LHCN-M2 (cell line): ENCODE measurements around the gene SNAP47. TPM values are rescaled to one million over a fixed set of nuclear protein-coding genes. Genes with fewer than 3 reads are reported as not detected.

Experiments
- DNase-seq: peaks from one replicate; pipeline ENCODE4 v3.0.0-alpha.2; 2012; ENCODE audit warnings: low read depth
- total RNA-seq: library from RNA; depleted of rRNA; stranded (reverse); fragments of >200 nt; gene quantifications from 2 replicates; pipeline ENCODE4 v1.2.3, GENCODE V29; 2014

Gene SNAP47
- total RNA-seq, 1 experiment from 2014 or later: 48.5 TPM

DNA sequence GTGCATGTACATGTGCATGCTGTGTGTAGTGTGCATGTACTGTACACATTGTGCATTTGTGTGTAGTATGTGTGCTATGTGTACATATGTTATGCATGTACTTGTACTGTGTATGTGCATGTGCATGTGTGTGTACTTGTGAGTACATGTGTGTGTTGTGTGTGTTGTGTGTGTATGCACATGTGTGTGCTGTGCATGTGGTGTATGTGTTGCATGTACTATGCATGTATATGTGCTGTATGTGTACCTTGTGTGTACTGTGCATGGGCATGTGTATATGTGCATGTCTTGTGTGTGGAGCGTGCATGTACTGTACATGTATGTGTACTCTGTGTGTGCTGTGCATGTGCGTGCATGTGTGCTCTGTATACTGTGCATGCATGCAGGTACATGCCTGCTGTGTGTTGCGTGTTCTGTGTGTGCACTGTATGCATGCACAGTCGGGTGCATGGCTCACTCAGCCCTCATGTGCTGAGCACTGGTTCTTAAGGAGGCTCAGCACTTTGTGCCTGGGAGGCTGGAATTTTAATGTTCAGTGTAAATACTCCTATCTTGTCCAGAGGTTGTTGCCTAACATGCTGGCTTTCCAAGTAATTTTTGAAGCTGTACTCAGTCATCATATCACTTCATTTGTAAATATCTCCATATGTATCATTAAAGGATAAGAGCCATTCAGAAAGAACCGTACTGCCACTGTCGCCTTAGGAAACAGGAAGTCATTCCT, 32.3 kb downstream of the SNAP47 start:
- no peak for DNase-seq

DNA sequence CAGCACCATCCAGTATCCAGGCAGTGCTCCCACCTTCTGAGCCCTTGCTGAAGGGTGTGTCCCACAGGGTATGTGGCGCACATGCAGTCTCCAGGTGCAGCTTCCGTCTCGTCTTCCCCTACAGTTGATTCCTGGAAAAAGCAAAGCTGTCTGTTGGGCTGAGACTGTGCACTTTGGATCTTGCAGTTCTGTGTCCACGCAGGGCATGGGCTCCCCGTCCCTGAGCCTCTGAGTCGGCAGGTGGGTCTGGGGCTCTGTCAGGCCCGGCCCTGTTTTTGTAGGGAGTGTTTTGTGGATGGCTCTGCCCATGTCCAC, 32.8 kb downstream of the SNAP47 start:
- DNase-seq: no peak

DNA sequence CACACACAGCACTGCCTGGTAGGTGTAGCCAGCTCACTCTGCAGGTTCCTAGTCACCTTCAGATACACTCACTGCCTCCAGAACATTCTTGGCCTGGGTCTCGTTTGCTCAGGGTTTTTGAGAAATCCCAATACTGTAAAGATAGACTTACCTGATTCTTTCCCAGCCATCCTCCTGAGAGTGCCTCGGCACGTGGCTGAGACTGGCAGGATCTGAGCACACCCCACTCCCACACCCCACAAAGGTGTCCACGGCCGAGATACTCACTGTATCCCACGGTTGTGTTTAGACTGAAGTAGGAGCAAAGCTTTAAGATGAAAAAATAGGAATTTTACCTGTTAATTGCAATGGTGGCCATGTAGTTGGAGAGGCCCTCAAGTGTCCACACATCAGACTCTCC, 33.4 kb downstream of the SNAP47 start:
- DNase-seq: no peak

DNA sequence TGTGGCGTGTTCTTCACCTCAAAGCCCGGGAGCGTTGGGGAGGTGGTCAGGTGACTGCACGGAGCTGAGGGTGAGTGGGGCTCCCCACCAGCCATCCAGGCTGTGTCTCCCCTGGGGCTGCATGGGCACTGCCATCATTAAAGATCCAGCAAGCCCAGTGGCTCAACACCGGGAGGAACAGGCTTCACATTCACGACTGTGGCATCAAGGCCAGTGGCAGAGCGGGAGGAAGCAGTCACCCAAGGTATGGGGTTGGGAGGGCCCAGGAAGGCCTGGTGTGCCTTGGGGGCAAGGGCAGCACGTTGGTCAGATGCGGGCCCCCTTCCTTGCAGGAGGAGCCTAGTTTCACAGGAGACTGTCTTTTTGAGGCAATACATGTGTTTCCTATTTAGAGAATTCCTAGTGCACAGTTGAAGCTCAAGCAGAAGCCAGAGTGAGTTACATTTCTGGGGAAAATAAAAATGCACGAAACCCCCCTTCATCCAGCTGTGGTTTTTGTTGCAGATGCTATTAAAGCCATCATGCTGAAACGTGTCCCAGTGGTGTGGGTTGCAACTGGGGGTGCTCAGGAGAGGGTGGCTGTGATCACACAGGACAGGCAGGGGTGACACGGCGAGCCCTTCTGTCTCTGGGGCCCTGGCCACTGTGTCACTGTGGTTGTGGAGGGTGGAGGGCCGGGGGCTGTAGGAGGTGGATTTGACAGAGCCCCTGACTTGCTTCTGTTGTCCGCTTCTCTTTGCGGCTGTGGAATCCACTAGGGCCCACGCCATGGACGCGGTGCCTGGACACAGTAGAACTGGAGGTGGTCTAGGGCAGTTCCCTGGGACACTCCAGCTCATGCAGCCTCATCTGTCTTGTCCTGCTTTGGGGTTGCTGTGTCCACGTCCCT, 34.1 kb downstream of the SNAP47 start:
- DNase-seq: no peak

DNA sequence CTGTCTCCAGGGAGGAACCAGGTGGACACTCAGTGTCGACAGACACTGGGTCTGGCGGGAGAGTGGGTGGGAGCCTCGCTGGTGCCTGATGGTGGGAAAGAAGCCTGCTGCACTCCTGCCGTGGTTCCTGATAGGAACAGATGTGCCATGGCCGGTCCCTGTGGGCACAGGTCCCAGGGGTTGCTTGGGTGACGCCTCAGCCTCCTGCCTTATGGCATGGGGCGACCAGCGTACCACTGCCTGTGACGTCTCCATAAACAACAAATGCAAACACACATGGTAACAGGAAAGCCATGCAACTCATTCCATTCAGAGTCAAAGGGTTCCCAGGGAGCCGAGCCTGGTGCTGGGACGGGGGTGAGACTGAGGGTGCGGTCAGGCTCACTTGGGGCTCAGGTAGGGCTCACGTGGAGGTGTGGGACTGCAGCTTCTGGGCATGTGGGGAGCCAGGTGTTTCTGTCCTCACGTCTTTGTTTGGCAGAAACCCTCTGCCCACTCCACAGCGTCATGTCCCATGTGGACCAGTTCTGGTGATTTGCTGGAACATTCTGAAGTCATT, 34.8 kb downstream of the SNAP47 start:
- no peak for DNase-seq

DNA sequence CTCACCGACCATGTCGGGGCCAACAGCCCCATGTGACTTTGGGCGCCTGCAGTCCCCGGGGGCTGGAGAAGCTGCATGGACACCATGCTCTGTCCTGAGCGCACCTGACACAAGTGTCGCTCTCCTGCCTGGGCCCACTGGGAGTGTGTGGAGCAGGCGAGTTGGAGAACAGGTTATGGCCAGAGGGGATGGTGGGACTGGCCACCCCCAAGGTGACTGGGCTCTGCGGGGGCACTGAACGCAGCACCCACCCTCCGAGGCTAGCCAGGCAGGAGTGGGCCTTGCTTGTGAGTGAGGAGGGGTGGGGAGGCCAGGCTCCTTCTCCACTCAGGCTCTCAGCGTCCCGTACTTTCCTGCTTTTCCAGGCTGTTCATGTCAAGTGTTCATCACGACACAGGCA, 35.6 kb downstream of the SNAP47 start:
- no peak for DNase-seq

DNA sequence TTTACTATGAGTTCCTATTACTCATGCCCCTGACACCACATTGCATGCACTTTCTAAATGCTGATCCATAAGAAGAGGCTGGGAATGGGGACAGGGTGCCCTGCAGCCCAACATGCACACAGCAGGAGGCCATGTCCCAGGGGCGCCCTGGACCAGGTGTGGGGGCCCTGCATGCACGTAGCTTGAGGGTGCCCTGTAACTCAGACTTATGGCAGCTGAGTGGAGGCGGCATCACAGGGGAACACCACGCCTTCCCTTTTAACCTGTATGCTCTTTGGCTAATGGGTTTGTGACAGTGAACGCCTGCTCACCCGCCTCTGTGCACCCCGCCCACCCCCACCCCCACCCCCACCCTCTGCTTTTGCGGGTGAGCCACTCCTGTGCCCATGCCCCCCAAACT, 36.1 kb downstream of the SNAP47 start:
- DNase-seq: no peak

DNA sequence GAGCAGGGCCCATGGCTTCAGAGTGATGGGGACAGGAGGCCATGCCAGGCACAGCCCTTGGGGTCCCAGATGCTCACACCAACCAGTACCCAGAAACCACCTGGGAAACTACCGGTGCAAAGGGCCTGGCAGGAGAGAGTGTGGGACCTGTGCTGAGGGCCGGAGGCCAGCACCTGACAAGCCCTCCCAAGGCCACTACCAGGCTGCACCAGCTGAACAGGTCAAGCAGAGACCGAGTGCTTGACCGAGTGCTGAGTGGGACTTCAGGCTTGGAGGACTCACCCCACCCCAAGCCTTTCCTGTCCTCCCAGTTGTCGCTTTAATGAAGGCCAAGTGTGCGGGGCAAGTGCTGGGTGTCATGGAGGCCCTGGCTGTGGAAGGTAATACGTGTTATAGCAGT, 36.5 kb downstream of the SNAP47 start:
- DNase-seq: no peak

DNA sequence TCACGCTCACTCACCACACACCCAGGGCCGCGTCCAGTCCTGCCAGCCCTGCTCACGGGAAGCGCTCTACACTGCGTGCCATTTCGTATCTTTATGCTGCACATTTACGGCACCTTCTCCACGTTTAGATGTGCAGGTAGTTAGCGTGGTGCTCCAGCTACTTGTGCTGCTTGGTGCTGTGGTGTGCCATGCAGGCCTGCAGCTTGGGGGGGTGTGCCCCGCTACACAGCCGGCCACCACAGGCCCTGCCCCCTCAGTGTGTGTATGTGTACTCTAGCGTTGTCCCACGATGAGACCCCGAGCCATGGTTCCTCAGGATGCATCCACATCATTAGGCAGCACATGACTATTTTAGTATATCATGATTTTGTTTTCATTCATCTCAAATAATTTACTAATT, 38.3 kb downstream of the SNAP47 start:
- no peak for DNase-seq

DNA sequence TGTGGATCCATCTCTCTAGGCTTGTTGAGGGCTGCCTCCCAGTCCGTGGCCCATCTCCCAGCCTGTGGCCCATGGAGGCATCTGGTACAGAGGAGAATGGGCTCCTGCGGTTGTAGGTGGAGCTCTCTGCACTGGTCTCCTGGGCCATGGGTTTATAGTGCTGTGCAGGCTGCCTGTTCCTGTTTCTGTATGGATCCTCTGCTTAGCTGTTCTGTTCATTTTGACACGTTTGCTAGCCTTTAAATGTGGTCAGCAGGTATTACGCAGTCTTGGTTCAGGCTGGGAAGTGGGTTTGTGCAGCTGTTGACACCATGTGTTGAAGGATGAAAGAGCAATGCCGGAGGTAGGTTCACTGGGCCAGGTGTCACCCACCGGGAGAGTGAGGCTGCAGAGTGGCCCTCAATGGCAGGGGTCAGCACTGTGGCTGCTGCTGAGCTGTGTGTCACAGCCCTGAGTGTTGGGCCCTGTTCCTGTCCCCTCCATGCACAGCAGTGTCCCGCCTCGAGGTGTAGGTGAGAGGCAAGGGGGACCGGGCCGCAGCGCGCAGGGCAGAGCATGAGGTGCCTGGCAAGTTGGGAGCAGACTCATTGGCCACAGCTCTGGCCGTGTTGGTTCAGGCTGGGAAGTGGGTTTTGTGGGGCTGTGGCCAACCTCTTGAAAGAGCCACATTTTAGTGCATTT, 39.0 kb downstream of the SNAP47 start:
- DNase-seq: no peak

DNA sequence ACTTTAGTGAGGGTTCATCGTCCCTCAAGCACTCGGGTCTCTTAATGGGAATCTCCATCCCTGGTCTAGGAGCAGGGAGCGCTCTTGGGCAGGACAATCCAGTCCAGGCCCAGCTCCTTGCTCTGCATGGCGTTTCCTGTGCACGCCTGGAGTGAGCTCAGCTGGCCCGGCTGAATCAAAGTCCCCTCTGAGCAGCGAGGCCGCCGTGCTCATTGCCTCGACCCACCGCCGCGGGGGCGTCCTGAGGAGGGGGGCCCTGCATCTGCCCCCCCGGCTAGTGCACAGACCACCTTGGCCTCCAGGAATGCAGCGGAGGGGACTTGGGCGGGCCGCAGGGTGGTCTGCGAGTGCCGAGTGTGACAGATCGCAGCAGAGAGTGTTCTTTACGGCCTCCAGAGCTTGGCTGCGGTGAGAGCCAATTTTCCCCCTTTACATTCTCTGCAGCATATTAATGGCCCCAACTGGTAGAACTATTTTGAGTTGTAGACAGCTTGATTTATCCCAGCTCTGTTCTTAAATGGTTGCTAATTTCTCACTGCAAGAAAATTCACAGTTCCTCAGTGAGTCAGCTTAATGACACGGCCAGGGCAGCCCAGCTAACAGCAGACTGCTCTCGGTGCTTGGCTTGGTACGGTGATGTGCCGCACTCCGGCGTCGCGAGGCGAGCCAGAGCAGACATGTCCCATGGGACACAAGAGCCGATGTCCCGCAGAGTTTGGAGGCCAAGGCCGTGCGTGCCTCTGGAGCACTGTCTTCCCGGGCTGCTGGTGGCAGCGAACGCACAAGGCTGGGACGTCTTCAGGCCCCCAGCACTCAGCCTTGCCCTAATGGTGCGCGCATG, 39.8 kb downstream of the SNAP47 start:
- DNase-seq: peak; percentile 68

DNA sequence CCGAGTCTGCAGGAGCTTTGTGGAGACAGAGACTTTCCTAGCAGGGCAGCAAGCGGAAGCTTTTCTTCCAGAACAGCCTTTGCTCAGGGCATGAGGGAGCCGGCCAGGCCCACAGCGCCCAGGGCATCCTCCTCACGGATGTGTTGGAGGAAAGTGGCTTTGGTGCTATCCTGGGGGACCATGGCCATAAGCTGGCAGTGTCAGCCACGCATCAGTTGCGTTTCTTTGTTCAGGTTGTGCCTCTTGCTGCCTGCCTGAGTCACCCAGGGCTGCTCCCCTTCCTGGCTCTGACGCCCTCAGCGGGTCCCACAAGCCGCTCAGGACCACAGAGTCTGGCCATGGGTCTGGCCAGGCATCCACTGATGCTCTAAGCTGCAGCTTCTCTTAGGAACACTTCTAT, 40.6 kb downstream of the SNAP47 start:
- DNase-seq: no peak

DNA sequence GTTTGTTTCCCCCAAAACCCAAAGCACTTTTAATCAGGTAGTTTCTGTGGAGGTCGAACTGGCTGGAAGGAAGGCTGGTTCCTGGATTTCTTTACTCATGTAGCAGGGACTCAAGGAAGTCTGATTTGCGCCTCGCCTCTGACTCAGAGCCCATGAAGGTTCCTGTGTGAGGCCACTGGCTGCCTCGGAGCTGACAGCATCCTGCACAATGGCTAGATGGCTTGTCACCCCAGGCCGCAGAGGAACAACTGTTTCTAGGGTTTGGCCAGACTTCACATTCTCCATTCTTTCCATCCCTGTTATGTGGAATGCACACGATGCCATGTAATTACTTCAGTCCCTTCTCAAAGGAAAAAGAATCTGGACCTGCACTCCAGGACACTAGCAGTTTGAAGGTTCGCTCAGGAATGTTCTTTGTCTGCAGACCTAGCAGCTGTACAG, 41.1 kb downstream of the SNAP47 start:
- peak; percentile 93 for DNase-seq

DNA sequence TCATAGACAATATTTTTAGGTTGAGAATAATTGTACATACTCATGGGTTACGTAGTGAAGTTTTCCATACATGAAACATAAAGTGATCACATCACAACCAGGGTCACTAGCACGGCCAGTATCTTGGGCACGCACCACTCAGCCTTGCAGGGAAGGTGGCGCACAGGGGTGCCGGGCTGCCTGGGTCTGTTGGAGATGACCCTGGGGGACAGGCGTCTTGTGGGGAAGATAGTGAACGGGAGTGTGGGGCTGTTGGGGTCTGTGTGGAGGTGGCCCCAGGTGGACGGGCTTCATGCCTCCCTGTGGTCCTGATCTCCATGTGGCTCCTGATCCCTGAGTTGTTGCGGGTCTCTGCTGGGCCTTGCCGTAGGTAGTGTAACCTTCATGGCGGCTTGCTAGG, 41.9 kb downstream of the SNAP47 start:
- no peak for DNase-seq

DNA sequence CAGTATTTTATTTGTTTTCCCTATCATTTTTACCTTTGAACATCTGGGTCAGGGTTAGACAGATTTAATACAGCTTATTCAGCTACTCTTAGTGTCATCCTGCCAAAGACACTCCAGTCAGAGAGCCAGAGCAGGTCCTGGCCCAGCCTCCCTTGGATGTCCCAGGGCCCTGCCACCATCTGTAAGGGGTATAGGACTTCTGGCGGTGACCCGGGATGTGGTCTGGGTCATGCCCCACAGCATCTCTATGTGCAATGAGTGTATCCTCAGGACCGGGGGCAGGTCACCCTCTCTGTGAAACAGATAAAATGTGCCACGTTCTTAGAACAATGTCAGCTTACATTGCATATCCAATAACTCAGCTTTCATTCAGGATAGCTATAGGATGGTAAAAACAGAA, 42.4 kb downstream of the SNAP47 start:
- DNase-seq: no peak

DNA sequence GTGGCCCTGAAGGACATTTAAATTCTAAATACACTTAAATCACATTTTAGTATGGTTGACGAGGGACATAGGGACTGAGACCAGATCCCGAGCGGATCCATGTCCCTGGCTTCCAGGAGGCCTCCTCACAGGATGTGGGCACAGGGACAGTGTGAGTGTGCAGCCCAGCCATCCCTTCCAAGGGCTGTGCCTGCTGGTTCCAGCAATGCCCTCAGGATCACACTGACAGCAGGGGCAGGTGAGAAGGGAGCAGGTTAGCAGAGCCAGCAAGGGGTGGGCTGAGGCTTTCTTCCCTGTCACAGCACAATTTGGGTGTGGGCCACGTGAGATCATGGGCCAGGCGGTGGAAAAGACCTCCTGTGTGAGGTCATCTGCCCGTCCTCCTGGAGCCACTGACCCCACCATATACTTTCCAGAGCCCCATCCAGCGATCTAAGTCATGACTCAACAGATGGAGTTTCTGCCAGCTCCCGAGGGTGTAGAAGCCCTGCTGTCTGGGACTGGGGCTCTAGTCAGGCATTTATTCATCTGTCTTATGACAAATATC, 43.2 kb downstream of the SNAP47 start:
- peak; percentile 66 for DNase-seq

DNA sequence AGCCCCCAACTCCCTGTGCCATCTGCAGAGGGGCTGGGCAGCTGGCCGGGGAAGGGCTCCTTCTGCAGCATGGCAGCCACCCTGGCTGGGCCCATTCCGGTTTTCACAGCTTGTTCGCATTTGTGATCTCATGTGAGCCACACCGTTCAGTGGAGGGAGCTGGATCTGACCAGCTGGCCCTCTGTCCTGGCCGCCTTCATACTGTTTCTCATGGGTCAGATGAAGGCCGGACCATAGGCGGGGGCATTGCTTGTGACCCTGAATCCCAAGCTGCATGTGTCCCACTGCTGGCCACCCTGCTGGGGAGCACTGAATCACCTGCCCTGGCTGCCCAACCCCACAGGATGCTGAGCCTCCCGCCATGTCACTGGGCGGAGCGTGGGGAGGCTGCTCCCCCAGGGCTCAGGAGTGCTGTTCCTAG, 43.8 kb downstream of the SNAP47 start:
- DNase-seq: no peak

DNA sequence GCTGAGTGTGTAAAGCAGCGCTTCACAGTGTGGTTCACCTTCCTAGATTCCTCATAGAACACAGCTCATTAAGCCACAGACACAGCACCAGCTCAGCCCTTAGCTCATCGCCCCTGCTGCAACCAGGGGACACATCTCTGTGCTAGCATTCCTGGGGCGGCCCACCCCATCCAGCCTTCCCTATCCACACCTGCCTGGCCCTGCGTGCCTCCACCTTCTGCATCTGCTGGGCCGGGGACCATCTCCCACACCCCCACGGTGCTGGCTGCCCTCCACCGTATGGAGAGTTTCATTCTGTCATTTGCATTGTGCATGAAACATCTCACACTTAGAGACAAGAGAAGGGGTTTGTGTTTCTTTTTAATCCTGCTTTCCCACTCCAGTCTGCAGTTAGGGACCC, 44.5 kb downstream of the SNAP47 start:
- DNase-seq: no peak

DNA sequence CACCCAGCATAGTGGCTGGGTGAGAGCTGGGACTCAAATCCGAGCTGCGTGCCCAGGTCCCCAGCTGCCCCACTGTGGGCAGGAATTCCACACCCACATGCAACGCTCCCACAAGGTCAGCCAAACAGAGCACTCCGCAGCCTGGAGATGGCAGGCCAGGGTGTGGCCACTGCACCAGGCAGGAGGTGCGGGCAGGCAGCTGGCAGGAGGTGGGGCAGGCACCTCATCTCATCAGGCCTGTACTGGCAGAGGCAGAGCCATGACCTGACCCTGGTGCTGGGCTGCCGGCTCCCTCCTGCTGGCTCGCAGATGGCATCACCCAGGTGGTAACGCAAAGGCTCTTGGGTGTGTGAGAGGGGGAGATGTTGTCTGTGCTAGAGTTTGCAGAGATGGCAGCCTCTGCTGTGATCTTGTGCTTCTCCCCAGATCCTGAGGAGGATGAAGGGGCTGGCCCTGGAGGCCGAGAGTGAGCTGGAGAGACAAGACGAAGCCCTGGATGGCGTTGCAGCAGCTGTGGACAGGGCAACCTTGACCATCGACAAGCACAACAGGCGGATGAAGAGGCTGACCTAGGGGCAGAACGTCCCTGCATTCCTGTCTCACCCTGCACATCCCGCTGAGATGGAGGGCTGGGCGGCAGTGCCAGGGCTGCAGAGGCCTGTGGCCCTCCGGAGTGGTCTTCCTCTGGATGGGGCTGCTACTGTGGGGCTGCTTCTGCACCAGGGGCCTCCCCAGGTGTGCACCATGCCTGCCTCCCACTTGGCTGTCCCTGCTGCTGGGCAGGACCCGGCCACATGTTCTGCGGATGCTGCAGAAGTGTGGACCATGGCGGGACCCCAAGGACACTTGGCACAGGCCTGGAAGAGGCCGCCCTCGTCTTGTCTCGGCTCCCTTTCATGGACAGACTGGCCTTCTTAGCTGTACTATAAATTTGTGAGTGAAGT, 45.1 kb downstream of the SNAP47 start:
- DNase-seq: no peak
